GM18873 (cell line): ENCODE results near the gene ARID3C.

Source experiments
- ATAC-seq: cut with Tn5 transposase; IDR thresholded peaks from one replicate; pipeline ENCODE4 v1.9.1; 2021; ENCODE audit warnings: mild to moderate bottlenecking, moderate library complexity, moderate number of reproducible peaks; ENCODE audit not compliant: unreplicated experiment, low FRiP score

The ARID3C gene

GRCh38 chr9:34601937-34602573 lies 26.8 kb downstream of the ARID3C start:
- ATAC-seq = no peak

- no peak for ATAC-seq
Observed at GRCh38 chr9:34600908-34601307, 28.0 kb downstream of the ARID3C start.

GRCh38 chr9:34599546-34599945 lies 29.3 kb downstream of the ARID3C start:
- no peak for ATAC-seq

GRCh38 chr9:34594177-34594576 lies 34.7 kb downstream of the ARID3C start:
- ATAC-seq = no peak

GRCh38 chr9:34592895-34593601 lies 35.8 kb downstream of the ARID3C start:
- no peak for ATAC-seq

GRCh38 chr9:34591917-34592866 lies 36.7 kb downstream of the ARID3C start:
- ATAC-seq = no peak

- ATAC-seq = no peak
Observed at GRCh38 chr9:34591248-34591916, 37.5 kb downstream of the ARID3C start.

- no peak for ATAC-seq
Observed at GRCh38 chr9:34590381-34591247, 38.3 kb downstream of the ARID3C start.

GRCh38 chr9:34589636-34590380 lies 39.1 kb downstream of the ARID3C start, which contains the start of gene CNTFR:
Gene CNTFR (minus strand): TSS chr9:34589724. CDS start chr9:34568981, 20,743 bp downstream.
- no peak for ATAC-seq

GRCh38 chr9:34588671-34589635 lies 39.9 kb downstream of the ARID3C start:
- ATAC-seq = no peak

GRCh38 chr9:34587271-34587670 lies 41.6 kb downstream of the ARID3C start:
- ATAC-seq = no peak

GRCh38 chr9:34585946-34586669 lies 42.8 kb downstream of the ARID3C start:
- ATAC-seq = no peak

- ATAC-seq = no peak
Observed at GRCh38 chr9:34584970-34585369, 43.9 kb downstream of the ARID3C start.

GRCh38 chr9:34582787-34583186 lies 46.1 kb downstream of the ARID3C start:
- ATAC-seq = no peak

GRCh38 chr9:34581318-34581717 lies 47.5 kb downstream of the ARID3C start:
- no peak for ATAC-seq

- no peak for ATAC-seq
Observed at GRCh38 chr9:34580358-34580757, 48.5 kb downstream of the ARID3C start.

GRCh38 chr9:34579808-34580163 lies 49.1 kb downstream of the ARID3C start:
- ATAC-seq = no peak
